Sciatic nerve (tissue), 2 donors: ENCODE measurements around the gene LRMDA. TPM values are rescaled to one million over a fixed set of nuclear protein-coding genes. Genes with fewer than 3 reads are reported as not detected.

Experiments
- ATAC-seq: fragments of 200-7000 bp; cut with Tn5 transposase; one replicate; pipeline ENCODE4 v1.9.1; 2020; ENCODE audit warnings: mild to moderate bottlenecking, moderate library complexity
- DNase-seq: peaks from one replicate; pipeline ENCODE4 v3.0.0-alpha.2; 2020; ENCODE audit warnings: low spot score
- intact Hi-C: fragments of 100-400 bp; cut with DNase I; formaldehyde crosslinking; loops from one replicate; pipeline ENCODE4 v1.14.2; 2022
- total RNA-seq: library from RNA; stranded (reverse); fragmentation: NEBNext Ultra II Directional; extraction: Animal tissue kit (Norgen Biotek cat#: 25700); gene quantifications from one replicate; pipeline ENCODE4 v1.2.1, GENCODE V29; 2021
- donor health status: DM: no; HTN: no; CAD: no.
- donor health status: DM: no; HTN: no; CAD: no.

LRMDA gene
- total RNA-seq, 1 donor from 2014 or later: 16.6 TPM

- ATAC-seq: no peak
- intact Hi-C loops: no loop called here
- DNase-seq: no peak
Measured at GRCh38 chr10:76195654-76196390, 764.4 kb downstream of the LRMDA start.

DNA sequence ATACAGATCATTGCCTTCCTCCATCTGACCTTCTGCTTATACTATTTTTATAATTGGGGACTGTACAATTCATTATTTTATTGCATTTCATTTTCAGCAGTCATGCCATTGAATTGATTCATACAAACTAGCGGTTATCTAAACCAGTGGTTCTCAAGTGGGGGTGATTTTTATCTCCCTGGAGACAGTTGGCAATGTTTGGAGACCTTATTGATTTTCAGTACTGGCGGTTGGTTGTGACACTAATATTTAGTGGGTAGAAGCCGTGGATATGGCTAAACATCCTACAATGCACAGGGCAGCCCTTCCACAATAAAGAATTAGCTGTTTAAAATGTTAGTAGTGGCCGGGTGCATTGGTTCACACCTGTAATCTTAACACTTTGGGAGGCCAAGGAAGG, 765.9 kb downstream of the LRMDA start:
- intact Hi-C loops: no loop called here
- DNase-seq (no peak), ATAC-seq (no peak)

DNA sequence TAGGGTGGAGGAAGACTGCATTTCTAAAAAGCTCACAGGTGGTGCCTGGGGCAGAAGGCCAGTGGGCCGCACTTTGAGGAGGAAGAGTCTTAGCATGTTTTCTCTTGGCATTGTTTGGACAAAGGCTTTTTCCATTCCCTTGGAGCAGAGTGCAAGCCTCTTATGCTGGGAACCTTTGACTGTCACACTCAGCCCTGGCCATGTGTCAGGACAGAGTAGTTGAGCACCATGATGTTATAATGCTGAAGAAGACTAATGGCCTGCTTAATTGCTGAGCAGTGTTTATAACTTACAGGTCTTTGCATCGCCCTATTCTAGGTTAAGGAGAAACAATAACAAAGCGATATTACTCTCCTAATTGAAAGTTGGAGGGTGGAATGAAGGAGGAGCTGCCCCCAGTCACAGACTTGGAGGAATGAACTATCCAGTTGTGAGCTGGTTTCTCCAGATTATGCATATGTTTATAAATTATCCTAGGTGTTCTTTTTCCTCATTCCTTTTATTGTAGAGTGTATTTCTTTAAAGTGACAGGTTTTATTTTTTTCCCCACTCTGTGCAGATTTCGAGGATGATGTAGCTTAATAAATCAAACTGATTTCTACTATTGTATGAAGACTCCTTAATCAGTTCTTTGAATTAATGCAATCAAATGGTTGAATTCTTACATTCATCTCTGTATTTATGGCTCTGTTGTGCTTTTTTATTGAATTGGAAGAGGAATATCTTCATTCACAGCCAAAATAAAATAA, 767.0 kb downstream of the LRMDA start:
- DNase-seq (no peak), ATAC-seq (no peak)
- intact Hi-C loops: no loop called here

DNA sequence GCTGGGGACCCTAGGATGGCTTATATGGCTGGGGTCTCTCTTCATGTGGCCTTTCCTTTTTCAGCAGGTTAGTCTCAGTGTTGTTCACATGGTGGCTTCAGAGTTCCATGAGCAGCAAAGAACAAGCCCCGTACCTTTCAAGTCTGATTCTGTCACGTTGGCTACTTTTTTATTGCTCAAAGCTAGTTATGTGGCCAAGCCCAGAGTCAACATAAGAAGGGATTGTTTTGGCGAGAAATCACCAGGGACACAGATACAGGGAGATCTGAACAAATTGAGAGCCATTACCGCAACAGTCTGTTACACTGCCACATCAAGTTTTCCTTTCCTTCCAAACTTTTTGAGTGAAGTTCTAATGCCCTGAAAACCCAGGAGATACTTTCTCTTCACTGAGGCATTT, 770.5 kb downstream of the LRMDA start:
- no peak for DNase-seq
- intact Hi-C loops: no loop called here
- no peak for ATAC-seq

DNA sequence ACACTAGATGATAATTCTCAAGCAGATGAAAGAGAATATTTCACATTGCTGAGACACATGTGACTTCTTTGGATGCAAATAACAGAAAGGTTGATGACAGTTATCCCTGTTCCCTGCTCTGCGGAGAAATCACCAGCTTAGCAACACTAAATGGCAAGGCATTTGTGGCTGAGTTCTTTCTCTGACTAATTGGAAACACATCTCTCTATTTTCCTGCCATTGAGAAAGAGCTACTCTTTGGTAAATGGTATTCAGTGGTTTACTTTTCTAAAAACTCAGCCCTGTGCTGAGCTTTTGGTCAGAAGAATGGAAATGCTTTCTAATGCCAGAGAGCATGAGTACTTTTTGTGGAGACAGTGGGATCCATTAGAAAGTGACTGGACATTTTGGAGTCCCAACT, 771.4 kb downstream of the LRMDA start:
- intact Hi-C loops: no loop called here
- DNase-seq (no peak), ATAC-seq (no peak)

GRCh38 chr10:76205361-76205760, 773.9 kb downstream of the LRMDA start:
- DNase-seq (no peak), ATAC-seq (no peak)
- intact Hi-C loops: no loop called here

- DNase-seq: no peak
- intact Hi-C loops: no loop called here
- ATAC-seq: no peak
Measured at GRCh38 chr10:76206797-76207352, 775.5 kb downstream of the LRMDA start.

- ATAC-seq: no peak
- DNase-seq: no peak
- intact Hi-C loops: no loop called here
Measured at GRCh38 chr10:76209135-76209534, 777.7 kb downstream of the LRMDA start.

GRCh38 chr10:76210211-76210610, 778.8 kb downstream of the LRMDA start:
- ATAC-seq (no peak), DNase-seq (no peak)
- intact Hi-C loops: no loop called here

- intact Hi-C loops: no loop called here
- ATAC-seq (no peak), DNase-seq (no peak)
Measured at GRCh38 chr10:76211691-76212090, 780.3 kb downstream of the LRMDA start.

DNA sequence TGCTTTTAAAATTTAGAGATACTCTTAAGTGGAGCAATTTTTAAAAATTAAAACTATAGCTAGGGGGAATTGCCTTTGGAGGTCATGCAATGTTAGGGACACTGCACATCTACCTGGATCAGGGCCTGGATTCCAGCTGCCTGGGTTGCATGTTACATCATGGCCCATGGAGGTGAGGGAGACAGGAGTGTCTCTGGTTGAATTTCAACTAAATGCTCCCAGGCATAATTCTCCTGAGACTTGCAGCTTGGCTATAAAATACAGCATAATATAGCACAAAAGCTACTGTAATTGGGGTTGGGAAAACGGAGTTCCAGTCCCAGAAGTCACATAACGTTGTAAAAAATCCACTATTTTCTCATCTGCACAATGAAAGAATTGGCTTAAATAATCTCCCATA, 782.5 kb downstream of the LRMDA start:
- ATAC-seq (no peak), DNase-seq (no peak)
- intact Hi-C loops: no loop called here

DNA sequence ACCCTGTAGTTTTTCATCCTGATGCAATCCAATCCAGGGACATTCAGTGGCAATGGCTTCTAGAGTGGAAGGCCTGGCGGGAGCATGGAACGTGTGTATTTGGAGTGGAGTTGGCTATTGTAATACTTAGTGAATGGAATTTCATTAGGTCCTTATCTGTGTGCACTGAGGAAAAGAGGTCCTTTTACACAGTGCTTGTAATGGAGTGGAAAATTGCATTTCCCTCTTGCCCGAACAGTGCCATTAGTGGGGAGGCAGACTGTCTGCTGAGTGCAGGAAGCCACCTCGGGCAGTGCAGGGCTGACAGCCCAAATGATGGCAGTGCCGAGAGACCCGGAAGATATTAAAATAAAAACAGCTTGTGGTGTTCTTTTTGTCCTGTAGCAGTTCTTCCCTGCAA, 786.6 kb downstream of the LRMDA start:
- DNase-seq (no peak), ATAC-seq (no peak)
- intact Hi-C loops: no loop called here

DNA sequence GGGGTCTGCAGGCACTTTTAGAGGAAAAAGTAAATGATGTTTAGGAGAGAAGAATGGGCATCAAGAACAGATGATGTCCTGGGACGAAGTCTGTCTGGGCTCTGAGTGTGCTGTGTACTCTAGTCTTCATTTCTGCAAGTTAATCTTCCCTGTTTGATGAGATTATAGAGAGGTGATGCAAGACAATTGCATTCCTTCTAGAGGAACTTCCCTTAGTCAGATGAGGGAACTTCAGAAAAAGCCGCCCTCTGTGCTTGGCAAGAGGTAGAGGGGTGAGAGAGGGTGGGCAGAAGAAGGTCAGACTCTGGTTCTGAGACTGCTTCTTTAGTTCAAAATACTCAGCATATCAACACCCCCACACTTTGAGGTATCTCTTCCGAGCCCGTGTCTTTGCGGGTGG, 797.9 kb downstream of the LRMDA start:
- no peak for ATAC-seq
- intact Hi-C loops: no loop called here
- DNase-seq: no peak

GRCh38 chr10:76230921-76231285, 799.5 kb downstream of the LRMDA start:
- DNase-seq: no peak
- ATAC-seq: no peak
- intact Hi-C loops: no loop called here

- DNase-seq (no peak), ATAC-seq (no peak)
- intact Hi-C loops: no loop called here
Measured at GRCh38 chr10:76231286-76231934, 800.0 kb downstream of the LRMDA start.

DNA sequence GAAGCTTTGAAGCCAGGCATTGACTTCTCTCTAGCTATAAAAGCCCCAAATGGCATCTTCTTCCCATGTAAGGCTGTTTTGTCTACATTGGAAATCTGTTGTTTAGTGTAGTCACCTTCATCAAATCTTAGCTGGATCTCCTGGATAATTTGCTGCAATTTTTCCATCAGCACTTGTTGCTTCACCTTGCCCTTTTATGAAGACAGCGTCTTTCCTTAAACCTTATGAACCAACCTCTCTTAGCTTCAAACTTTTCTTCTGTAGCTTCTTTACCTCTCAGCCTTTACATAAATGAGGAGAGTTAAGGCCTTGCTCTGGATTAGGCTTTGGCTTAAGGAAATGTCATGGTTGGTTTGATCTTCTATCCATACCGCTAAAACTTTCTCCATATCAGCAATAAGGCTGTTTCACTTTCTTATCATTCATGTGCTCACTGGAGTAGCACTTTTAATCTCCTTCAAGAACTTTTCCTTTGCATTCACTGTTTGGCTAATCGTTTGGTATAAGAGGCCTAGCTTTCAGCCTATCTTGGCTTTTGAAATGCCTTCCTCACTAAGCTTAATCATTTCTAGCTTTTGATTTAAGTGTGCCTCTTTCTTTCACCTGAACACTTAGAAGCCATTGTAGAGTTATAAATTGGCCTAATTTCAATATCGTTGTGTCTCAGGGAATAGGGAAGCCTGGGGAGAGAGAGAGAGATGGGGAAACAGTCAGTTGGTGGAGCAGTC, 803.2 kb downstream of the LRMDA start:
- intact Hi-C loops: no loop called here
- DNase-seq (no peak), ATAC-seq (no peak)

- intact Hi-C loops: no loop called here
- ATAC-seq (no peak), DNase-seq (no peak)
Measured at GRCh38 chr10:76236356-76236755, 804.9 kb downstream of the LRMDA start.

GRCh38 chr10:76242956-76243355, 811.5 kb downstream of the LRMDA start:
- DNase-seq: no peak
- intact Hi-C loops: no loop called here
- ATAC-seq: no peak

GRCh38 chr10:76244061-76244686, 812.8 kb downstream of the LRMDA start:
- intact Hi-C loops: no loop called here
- DNase-seq: no peak
- ATAC-seq: no peak
